Measurements from ENCODE around the gene VANGL1. TPM values are rescaled to one million over a fixed set of nuclear protein-coding genes. Genes with fewer than 3 reads are reported as not detected.

Gene VANGL1
- total and polyA plus RNA-seq, 2 of the 4 experiments (the other 2 are of a cell fraction), result 6.1 to 6.7 TPM

GRCh38 chr1:115725600-115725999, 83.8 kb downstream of the VANGL1 start:
- ChIA-PET CTCF (interaction anchor here (0.6 kb wide), 1 partner anchor 182 kb away, joined by 3 read pairs; no protein-coding TSS in a partner anchor), POLR2A (ENCODE audit: unreplicated experiment) (interaction anchor here (0.5 kb wide), 1 partner anchor 9 kb away, joined by 7 read pairs; no protein-coding TSS in a partner anchor)
- Histone ChIP-seq H3K79me1 (ENCODE audit: low read depth in 1 of 2, low read length in 2 of 2) (no peaks in the 10 kb centered on the region), H3K4me2 (ENCODE audit: low read depth, low read length) (no peak overlapping the region), H2AK9ac (replicated peaks; ENCODE audit: low read depth, low read length, poor library complexity) (no peak overlapping the region), H4K20me1 (ENCODE audit: insufficient read depth, low read length) (no peaks in the 10 kb centered on the region), H2BK5ac (ENCODE audit: low read depth, low read length, poor library complexity, severe bottlenecking) (no peak overlapping the region), H3K18ac (ENCODE audit: low read depth, low read length) (no peak overlapping the region), H3K23ac (ENCODE audit: low read depth, low read length) (no peak overlapping the region), H3K14ac (replicated peaks; ENCODE audit: low read depth, low read length) (no peak overlapping the region), H3K36me3 (ENCODE audit: control insufficient read depth, insufficient read depth, low read length) (no peaks in the 10 kb centered on the region), H4K8ac (ENCODE audit: low read depth in 2 of 2, low read length in 2 of 2) (no peak overlapping the region), H3K27me3 (ENCODE audit: control insufficient read depth, insufficient read depth, low read length) (0 out of 2 replicates have a peak, but pooled peaks cover 2% of the 10 kb centered on the region), H2BK20ac (ENCODE audit: low read depth, low read length) (no peak overlapping the region), H4K91ac (ENCODE audit: insufficient read depth, low read depth, low read length) (no peak overlapping the region), H4K5ac (ENCODE audit: low read depth, low read length) (no peak overlapping the region), H3K56ac (ENCODE audit: extremely low read depth, insufficient read depth, low read length) (no peak overlapping the region), H3K9me3 (ENCODE audit: control insufficient read depth, insufficient read depth, low read length) (no peaks in the 10 kb centered on the region), H3K4ac (ENCODE audit: low read depth, low read length) (no peak overlapping the region), H3K4me1 (ENCODE audit: control insufficient read depth, insufficient read depth, low read length) (peaks cover 2% of the 10 kb centered on the region; the same call in 1 of the 2 replicates), H2BK15ac (ENCODE audit: low read depth, low read length) (no peak overlapping the region), H2BK120ac (ENCODE audit: low read depth, low read length) (no peak overlapping the region), H3K27ac (ENCODE audit: insufficient read depth, low read length) (no peak overlapping the region), H3K4me3 (ENCODE audit: insufficient read depth, low read depth, low read length) (no peak overlapping the region), H2AK5ac (ENCODE audit: low read depth, low read length) (no peak overlapping the region), H3K9me1 (ENCODE audit: insufficient read depth, low read length) (no peaks in the 10 kb centered on the region), H2AFZ (replicated peaks; ENCODE audit: low read length, poor library complexity) (no peak overlapping the region), H3K9ac (ENCODE audit: low read depth, low read length) (no peak overlapping the region)
- DNase-seq (no peak), ATAC-seq (ENCODE audit: low read depth) (no peak)
- WGBS, 2 experiments (ENCODE audit: extremely low coverage in 2 of 2, insufficient read length in 1 of 2), result no CpG with 5 or more reads among the region's 2 CpGs
- BruUV-seq (replicated peaks), result no TSS peak
- no peak for TF ChIP-seq POLR2A (IDR thresholded peaks at IDR 0.05; ENCODE audit: low read depth, low read length)
- TF ChIP-seq ELK1 (IDR thresholded peaks at IDR 0.05; ENCODE audit: borderline replicate concordance, low read depth, low read length), result no peak
- TF ChIP-seq NFE2L2 (IDR thresholded peaks at IDR 0.05; ENCODE audit: low read depth, low read length), result no peak
- TF ChIP-seq MAFK (IDR thresholded peaks at IDR 0.05; ENCODE audit: low read depth, low read length), result no peak
- no peak for TF ChIP-seq RAD21 (IDR thresholded peaks at IDR 0.05; ENCODE audit: low read length)
- no peak for TF ChIP-seq CEBPB (IDR thresholded peaks at IDR 0.05; ENCODE audit: low read depth, low read length)
- TF ChIP-seq MAZ (IDR thresholded peaks at IDR 0.05; ENCODE audit: borderline replicate concordance, low read depth, low read length), result no peak
- TF ChIP-seq FOS (IDR thresholded peaks at IDR 0.05; ENCODE audit: low read depth, low read length), result no peak
- TF ChIP-seq CTCF (conservative IDR thresholded peaks at IDR 0.05; ENCODE audit: low read depth, low read length), result no peak
- TF ChIP-seq RCOR1 (IDR thresholded peaks at IDR 0.05; ENCODE audit: insufficient replicate concordance, low read length), result no peak
- no peak for TF ChIP-seq USF2 (IDR thresholded peaks at IDR 0.05; ENCODE audit: low read depth, low read length)
- no peak for TF ChIP-seq SMC3 (IDR thresholded peaks at IDR 0.05; ENCODE audit: low read depth, low read length)
- no peak for TF ChIP-seq BHLHE40 (IDR thresholded peaks at IDR 0.05; ENCODE audit: low read depth, low read length)
- TF ChIP-seq RFX5 (IDR thresholded peaks at IDR 0.05; ENCODE audit: low read depth, low read length), result no peak
- no peak for TF ChIP-seq MXI1 (IDR thresholded peaks at IDR 0.05; ENCODE audit: borderline replicate concordance, low read depth, low read length)
- intact Hi-C loops (cut with micrococcal nuclease) (no loop called here), in situ Hi-C loops (cut with MboI; ENCODE audit: low sequenced_read_pairs) (no loop called here), dilution Hi-C loops (cut with HindIII; ENCODE audit: low sequenced_read_pairs, unreplicated experiment) (no loop called here)
